AG04450 (cell line): Measurements from ENCODE around the gene TMEM150C. TPM values are rescaled to one million over a fixed set of nuclear protein-coding genes. Genes with fewer than 3 reads are reported as not detected.
"Not testable (repeated sequence)": the region's sequence is repeated elsewhere in the genome, so short reads cannot be mapped to it uniquely, and the experiment has no call there.

Source experiments
- CTCF ChIA-PET: fragments of 300-600, 350-600 bp; formaldehyde crosslinking; extraction: SDS; loops from one replicate; lab custom pipeline; 2022; ENCODE audit warnings: antibody characterized with exemption, inconsistent platforms; lab: Charles Lee
- POLR2A ChIA-PET: fragments of 350-600 bp; formaldehyde crosslinking; extraction: SDS; loops from one replicate; lab custom pipeline; 2021; ENCODE audit warnings: antibody characterized with exemption, inconsistent platforms; lab: Yijun Ruan, JAX
- DNase-seq: peaks from one replicate; pipeline ENCODE4 v3.0.0-alpha.2; 2011; ENCODE audit warnings: low read depth, low spot score
- H3K27ac ChIP-seq: one replicate; pipeline ENCODE4 v1.5.1; 2012; ENCODE audit warnings: low read depth, low read length, control low read depth
- H3K27me3 ChIP-seq: one replicate; pipeline ENCODE4 v1.6.0; 2012; ENCODE audit warnings: low read length; ENCODE audit not compliant: control insufficient read depth, insufficient read depth
- H3K4me3 ChIP-seq: 2 replicates; pipeline ENCODE4 v1.5.1; 2011; ENCODE audit warnings: mild to moderate bottlenecking, low read depth, low read length, control low read depth
- H3K9me3 ChIP-seq: 2 replicates; pipeline ENCODE4 v1.5.1; 2012; ENCODE audit warnings: low read length; ENCODE audit not compliant: control insufficient read depth, insufficient read depth
- polyA plus RNA-seq: library from polyadenylated mRNA; depleted of rRNA; stranded (reverse); fragments of >200 nt; gene quantifications from 2 replicates; pipeline ENCODE4 v1.2.3, GENCODE V29; 2011
- TF ChIP-seq, protein P1 (sequence below): IDR thresholded peaks from 2 replicates; pipeline ENCODE4 v1.5.1; 2011; ENCODE audit warnings: low read depth, low read length, control low read depth, inconsistent platforms

Gene TMEM150C
- polyA plus RNA-seq, 1 experiment: 0.06 TPM

DNA sequence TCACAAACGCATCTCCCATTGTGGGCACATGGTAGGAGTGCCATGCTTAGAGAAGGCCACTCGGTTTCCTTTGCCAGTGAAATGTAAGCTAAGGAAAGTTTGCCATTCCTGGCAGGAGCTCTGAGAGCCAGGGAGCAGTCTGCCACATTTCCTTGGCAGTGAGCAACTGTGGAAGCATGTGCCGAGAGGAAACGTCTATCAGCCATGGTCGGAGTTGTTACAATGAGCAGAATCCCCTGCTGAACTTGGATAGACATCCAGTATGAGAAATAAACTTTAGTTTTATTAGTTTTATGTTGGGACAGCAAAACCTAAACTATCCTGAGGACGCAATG, 80.3 kb downstream of the TMEM150C start:
- Histone ChIP-seq H3K9me3 (no peaks in the 10 kb centered on the region; the same call in 1 of the 2 replicates), H3K4me3 (no peak overlapping the region), H3K27me3 (no peaks in the 10 kb centered on the region), H3K27ac (no peak overlapping the region)
- DNase-seq: no peak
- TF ChIP-seq, protein P1, sequence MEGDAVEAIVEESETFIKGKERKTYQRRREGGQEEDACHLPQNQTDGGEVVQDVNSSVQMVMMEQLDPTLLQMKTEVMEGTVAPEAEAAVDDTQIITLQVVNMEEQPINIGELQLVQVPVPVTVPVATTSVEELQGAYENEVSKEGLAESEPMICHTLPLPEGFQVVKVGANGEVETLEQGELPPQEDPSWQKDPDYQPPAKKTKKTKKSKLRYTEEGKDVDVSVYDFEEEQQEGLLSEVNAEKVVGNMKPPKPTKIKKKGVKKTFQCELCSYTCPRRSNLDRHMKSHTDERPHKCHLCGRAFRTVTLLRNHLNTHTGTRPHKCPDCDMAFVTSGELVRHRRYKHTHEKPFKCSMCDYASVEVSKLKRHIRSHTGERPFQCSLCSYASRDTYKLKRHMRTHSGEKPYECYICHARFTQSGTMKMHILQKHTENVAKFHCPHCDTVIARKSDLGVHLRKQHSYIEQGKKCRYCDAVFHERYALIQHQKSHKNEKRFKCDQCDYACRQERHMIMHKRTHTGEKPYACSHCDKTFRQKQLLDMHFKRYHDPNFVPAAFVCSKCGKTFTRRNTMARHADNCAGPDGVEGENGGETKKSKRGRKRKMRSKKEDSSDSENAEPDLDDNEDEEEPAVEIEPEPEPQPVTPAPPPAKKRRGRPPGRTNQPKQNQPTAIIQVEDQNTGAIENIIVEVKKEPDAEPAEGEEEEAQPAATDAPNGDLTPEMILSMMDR: no peak
- ChIA-PET CTCF (interaction anchor here (0.6 kb wide), 1 partner anchor 19 kb away, joined by 6 read pairs; no protein-coding TSS in a partner anchor), POLR2A (no interaction called here)

DNA sequence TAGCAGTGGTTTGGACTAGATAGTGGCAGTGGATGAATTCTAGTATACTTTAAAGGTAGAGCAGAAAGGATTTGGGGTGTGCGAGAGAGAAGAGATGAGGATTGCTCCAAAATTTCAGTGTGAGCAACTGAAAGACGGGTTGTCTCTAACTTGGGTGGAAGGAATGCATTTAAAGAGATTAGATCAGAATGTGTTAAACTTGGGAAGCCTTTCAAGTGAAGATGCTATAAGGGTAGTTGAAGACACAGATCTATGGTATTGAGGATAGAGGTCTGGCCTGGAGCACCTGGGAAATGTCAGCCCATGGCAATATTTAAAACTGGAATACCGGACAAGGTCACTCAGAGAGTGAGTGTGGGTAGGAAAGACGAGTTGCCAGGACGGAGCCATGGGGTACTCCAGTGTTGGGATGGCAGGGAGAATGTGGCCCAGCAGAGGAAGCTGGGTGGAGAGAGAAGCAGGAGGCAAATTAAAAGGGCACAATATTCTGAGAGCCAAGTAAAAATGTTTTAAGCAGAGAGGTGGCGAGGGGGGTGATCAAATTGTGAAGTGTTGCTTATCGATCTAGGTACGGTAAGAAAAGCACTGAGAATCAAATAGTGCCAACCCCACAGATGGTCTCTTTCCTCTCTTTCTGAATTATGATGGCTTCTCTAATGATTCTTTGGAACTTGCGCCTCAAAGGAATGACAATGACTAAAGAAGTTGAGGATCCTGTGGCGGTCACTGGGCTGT, 80.8 kb downstream of the TMEM150C start:
- H3K27me3 ChIP-seq: no peaks in the 10 kb centered on the region
- no peak overlapping the region for H3K27ac ChIP-seq
- TF ChIP-seq, protein P1: no peak
- no peaks in the 10 kb centered on the region; the same call in 1 of the 2 replicates for H3K9me3 ChIP-seq
- no peak overlapping the region for H3K4me3 ChIP-seq
- ChIA-PET CTCF (interaction anchor here (0.6 kb wide), 1 partner anchor 18 kb away, joined by 6 read pairs; no protein-coding TSS in a partner anchor), POLR2A (no interaction called here)
- no peak for DNase-seq

DNA sequence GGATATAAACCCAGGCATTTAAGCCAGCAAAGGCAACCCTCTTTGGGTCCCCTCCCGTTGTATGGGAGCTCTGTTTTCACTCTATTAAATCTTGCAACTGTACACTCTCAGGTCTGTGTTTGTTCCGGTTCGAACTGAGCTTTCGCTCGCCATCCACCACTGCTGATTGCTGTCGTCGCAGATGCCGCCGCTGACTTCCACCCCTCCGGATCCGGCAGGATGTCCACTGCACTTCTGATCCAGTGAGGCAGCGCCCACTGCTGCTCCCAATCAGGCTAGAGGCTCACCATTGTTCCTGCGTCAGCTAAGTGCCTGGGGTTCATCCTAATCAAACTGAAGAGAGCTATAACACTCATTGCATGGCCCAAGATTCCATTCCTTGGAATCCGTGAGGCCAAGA, 82.2 kb downstream of the TMEM150C start:
- Histone ChIP-seq H3K9me3 (no peaks in the 10 kb centered on the region; the same call in 1 of the 2 replicates), H3K4me3 (no peak overlapping the region), H3K27me3 (no peaks in the 10 kb centered on the region), H3K27ac (no peak overlapping the region)
- CTCF ChIA-PET: interaction anchor here (0.6 kb wide), 2 partner anchors 364 to 418 kb away, joined by 3 to 5 read pairs; no protein-coding TSS in a partner anchor
- DNase-seq: no peak
- TF ChIP-seq, protein P1: no peak
- POLR2A ChIA-PET: no interaction called here

DNA sequence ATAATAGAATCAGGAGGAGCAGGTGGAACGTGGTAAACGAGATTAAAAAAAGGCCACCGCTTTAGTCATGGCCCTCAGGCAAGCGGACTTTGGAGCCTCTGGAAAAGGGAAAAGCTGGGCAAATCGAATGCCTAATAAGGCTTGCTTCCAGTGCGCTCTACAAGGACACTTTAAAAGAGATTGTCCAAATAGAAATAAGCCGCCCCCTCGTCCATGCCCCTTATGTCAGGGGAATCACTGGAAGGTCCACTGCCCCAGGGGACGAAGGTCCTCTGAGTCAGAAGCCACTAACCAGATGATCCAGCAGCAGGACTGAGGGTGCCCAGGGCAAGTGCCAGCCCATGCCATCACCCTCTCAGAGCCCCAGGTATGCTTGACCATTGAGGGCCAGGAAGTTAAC, 84.3 kb downstream of the TMEM150C start:
- DNase-seq, H3K9me3 ChIP-seq, POLR2A ChIA-PET, H3K27ac ChIP-seq, CTCF ChIA-PET, H3K4me3 ChIP-seq, H3K27me3 ChIP-seq: not testable (repeated sequence)

DNA sequence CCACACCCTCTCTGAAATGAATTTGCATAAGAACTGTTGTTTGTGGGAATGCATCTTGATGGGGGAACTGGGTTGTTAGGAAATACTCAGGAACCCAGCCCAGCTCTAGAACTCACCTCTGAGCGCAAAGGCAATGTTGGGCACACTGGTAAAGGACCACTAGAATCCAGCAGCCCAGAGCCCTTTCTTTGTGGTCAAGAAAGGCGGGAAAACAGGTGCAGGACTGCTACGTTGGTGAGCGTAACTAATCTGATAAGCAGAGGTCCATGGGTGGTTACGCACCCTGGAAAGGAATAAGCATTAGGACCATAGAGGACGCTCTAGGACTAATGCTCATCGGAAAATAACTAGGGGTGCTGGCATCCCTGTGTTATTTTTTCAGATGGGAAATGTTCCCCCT, 85.9 kb downstream of the TMEM150C start:
- H3K4me3 ChIP-seq, H3K9me3 ChIP-seq, H3K27me3 ChIP-seq, H3K27ac ChIP-seq, DNase-seq, POLR2A ChIA-PET: not testable (repeated sequence)
- CTCF ChIA-PET: interaction anchor here (0.7 to 2.5 kb wide), 2 partner anchors 158 to 263 kb away, joined by 3 to 6 read pairs; no protein-coding TSS in a partner anchor

DNA sequence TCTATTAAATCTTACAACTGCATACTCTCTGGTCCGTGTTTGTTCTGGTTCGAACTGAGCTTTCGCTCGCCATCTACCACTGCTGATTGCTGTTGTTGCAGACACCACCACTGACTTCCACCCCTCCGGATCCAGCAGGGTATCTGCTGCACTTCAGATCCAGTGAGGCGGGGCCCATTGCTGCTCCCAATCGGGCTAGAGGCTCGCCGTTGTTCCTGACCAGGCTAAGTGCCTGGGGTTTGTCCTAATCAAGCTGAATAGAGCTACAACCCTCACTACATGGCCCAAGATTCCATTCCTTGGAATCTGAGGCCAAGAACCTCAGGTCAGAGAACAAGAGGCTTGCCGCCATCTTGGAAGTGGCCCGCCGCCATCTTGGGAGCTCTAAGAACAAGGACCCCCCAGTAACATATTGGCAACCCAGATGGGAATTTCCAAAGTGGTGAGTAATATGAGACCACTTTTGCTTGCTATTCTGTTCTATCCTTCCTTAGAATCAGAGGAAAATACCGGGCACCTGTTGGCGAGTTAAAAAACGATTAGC, 88.1 kb downstream of the TMEM150C start:
- CTCF ChIA-PET: interaction anchor here (1.3 kb wide), 1 partner anchor 265 kb away, joined by 5 read pairs; no protein-coding TSS in a partner anchor
- POLR2A ChIA-PET: interaction anchor here (0.5 kb wide), 1 partner anchor 644 kb away, joined by 3 read pairs; no protein-coding TSS in a partner anchor
- H3K27me3 ChIP-seq: no peaks in the 10 kb centered on the region
- no peak overlapping the region for H3K4me3 ChIP-seq
- TF ChIP-seq, protein P1: no peak
- no peak for DNase-seq
- H3K27ac ChIP-seq: no peak overlapping the region
- H3K9me3 ChIP-seq: no peaks in the 10 kb centered on the region; the same call in 1 of the 2 replicates

DNA sequence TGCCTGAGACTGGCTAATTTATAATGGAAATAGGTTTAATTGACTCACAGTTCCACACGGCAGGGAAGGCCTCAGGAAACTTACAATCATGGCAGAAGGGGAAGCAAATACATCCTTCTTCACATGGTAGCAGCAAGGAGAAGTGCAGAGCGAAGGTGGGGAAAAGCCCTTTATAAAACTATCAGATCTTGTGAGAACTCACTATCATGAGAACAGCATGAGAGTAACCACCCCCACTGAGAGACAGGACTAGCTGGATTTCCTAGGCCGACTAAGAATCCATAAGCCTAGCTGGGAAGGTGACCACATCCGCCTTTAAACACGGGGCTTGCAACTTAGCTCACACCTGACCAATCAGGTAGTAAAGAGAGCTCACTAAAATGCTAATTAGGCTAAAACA, 88.7 kb downstream of the TMEM150C start:
- not testable (repeated sequence) for H3K27ac ChIP-seq, DNase-seq, H3K27me3 ChIP-seq, H3K9me3 ChIP-seq, H3K4me3 ChIP-seq
- ChIA-PET POLR2A (interaction anchor here (0.5 kb wide), 1 partner anchor 645 kb away, joined by 3 read pairs; no protein-coding TSS in a partner anchor), CTCF (interaction anchor here (1.3 kb wide), 1 partner anchor 266 kb away, joined by 5 read pairs; no protein-coding TSS in a partner anchor)
